A549 (cell line): Measurements from ENCODE around the gene MUC21.

Experiments
- EHMT2 ChIP-seq: fragments of 200-600 bp; sonication (generic); IDR thresholded peaks from 2 replicates; pipeline ENCODE4 v1.6.1; 2016; ENCODE audit warnings: antibody characterized with exemption, low read depth, mild to moderate bottlenecking, moderate library complexity
- JUNB ChIP-seq: fragments of >200 bp; sonication (Bioruptor Twin); formaldehyde crosslinking; IDR thresholded peaks from 2 replicates; pipeline ENCODE4 v1.6.1; 2016
- MAFK ChIP-seq: fragments of 450-650 bp; IDR thresholded peaks from 2 replicates; pipeline ENCODE4 v1.6.1; 2014; ENCODE audit not compliant: partially characterized antibody
- NR3C1 ChIP-seq: fragments of >200 bp; sonication (Bioruptor Twin); formaldehyde crosslinking; IDR thresholded peaks from 3 replicates; pipeline ENCODE4 v1.6.1; 2017
- PBX3 ChIP-seq: IDR thresholded peaks from 2 replicates; pipeline ENCODE4 v1.6.1; 2012
- POLR2A ChIP-seq: IDR thresholded peaks from 2 replicates; pipeline ENCODE4 v1.6.1; 2012; ENCODE audit warnings: mild to moderate bottlenecking, low read length
- RNF2 ChIP-seq: fragments of 200-600 bp; sonication (generic); IDR thresholded peaks from 2 replicates; pipeline ENCODE4 v1.6.1; 2016; ENCODE audit warnings: low read depth, mild to moderate bottlenecking, antibody characterized with exemption, moderate library complexity, borderline replicate concordance
- TFCP2L1 ChIP-seq: fragments of 250-450 bp; sonication (Bioruptor Pico); IDR thresholded peaks from 2 replicates; pipeline ENCODE4 v1.5.0; 2021; ENCODE audit warnings: mild to moderate bottlenecking
- TF ChIP-seq, protein P1 (sequence below): fragments of >200 bp; sonication (Bioruptor Twin); formaldehyde crosslinking; IDR thresholded peaks from 3 replicates; pipeline ENCODE4 v1.5.1; 2016

GRCh38 chr6:30960907-30961673 is 22.4 kb upstream of the MUC21 start:
- TF ChIP-seq MAFK (no peak), JUNB (no peak), NR3C1 (no peak), EHMT2 (no peak), POLR2A (no peak), TFCP2L1 (CRISPR knock-in tag) (no peak), PBX3 (no peak), RNF2 (no peak)
- TF ChIP-seq, protein P1, sequence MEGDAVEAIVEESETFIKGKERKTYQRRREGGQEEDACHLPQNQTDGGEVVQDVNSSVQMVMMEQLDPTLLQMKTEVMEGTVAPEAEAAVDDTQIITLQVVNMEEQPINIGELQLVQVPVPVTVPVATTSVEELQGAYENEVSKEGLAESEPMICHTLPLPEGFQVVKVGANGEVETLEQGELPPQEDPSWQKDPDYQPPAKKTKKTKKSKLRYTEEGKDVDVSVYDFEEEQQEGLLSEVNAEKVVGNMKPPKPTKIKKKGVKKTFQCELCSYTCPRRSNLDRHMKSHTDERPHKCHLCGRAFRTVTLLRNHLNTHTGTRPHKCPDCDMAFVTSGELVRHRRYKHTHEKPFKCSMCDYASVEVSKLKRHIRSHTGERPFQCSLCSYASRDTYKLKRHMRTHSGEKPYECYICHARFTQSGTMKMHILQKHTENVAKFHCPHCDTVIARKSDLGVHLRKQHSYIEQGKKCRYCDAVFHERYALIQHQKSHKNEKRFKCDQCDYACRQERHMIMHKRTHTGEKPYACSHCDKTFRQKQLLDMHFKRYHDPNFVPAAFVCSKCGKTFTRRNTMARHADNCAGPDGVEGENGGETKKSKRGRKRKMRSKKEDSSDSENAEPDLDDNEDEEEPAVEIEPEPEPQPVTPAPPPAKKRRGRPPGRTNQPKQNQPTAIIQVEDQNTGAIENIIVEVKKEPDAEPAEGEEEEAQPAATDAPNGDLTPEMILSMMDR: no peak
